ENCODE data around the gene LYRM2.

Gene LYRM2

DNA sequence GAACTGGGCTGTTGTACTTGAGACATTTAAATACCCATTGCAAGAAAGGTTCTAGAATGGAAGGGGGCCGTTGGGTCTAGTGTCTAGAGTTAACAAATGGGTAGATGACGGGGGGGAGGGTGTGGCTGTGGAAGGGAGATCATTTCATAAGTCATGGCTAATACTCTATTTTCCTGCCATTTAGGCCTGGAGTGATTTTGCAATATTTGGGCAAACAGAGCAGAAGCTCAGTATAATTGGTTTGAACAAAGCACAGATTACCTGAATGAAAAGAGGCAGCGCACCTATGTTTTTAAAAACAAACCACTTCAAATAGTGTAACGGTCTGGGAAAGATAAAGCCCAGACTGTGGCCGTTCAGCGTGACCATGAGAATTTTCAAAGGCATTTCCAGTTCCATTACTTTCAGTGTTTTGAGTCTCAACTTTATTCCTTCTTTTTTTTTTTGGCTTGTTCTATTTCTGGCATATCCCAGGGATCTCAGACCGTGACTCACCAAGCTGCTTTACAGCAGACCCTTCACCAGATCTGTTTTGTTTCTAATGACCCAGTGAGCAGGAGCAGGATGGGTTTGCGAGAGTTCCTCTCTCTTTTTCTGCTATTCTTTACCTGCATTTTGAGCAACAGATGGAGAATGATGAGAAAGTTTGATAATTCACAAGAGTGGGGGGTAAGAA is 73.7 kb downstream of the LYRM2 start:
- DNase-seq (ENCODE audit: extremely low spot score, insufficient read length, low read depth) (no peak), FAIRE-seq (no peak)

DNA sequence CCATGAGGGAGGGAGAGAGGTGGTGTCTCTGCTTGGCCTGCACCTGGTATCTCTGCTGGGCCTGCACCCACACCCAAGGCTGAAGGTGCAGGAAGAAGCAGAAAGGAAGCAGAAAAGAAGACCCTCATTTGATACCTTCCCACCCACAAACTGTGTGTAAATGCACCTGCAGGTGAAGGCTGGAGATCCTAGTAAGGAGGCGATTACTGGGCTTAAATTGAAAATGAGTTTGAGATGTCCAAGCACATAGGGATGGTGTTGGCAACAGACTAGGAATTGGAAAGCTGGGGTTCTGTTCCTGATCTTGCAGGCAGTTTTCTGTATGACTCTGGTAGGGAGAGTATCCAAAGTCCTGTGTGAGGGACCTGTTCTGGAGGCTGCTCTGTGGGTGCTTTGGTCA is 74.7 kb downstream of the LYRM2 start:
- DNase-seq (ENCODE audit: extremely low spot score, insufficient read length, low read depth) = no peak
- no peak for FAIRE-seq

GRCh38 chr6:89562093-89562973 is 76.2 kb downstream of the LYRM2 start:
- DNase-seq (ENCODE audit: extremely low spot score, insufficient read length, low read depth) (no peak), FAIRE-seq (no peak)

DNA sequence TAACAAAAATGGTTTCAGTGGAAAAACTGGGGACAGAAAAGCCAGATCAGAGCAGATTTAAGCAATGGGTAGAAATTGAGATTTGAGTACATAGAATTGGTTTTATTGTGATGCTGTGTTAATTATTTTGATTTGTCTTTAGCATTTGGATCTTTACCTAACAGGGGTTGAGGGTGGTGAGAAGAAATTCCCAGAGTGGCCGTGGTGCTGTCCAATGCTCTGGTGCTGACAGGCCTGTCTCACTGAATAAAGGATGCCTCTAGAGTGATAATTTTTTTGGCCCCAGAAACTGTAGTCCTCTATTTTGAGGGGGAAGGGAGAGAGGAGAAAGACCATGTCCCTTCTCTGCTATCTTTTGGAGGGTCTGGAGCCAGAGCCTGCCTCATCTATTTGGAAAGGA is 79.1 kb downstream of the LYRM2 start:
- no peak for DNase-seq (ENCODE audit: extremely low spot score, insufficient read length, low read depth)
- FAIRE-seq = no peak

DNA sequence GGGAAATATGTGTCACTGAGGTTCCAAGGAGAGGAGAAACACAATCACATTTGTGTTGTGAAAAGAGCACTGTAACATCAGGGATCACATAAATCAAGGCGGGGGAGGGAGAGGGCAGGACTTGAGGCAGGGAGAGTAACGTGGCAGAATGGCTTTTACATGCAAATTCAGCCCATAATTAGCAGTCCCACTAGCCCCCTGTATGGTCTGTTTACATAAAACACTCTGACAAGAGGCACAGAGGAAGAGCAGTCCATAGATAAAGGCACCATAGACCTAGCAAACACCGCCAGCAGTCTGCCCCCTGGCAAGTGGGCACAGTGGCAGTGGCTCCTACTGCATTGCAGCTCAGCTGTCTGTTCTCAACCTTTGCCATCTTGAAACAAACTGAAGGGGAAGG is 82.7 kb downstream of the LYRM2 start:
- DNase-seq (ENCODE audit: extremely low spot score, insufficient read length, low read depth) (no peak), FAIRE-seq (no peak)

GRCh38 chr6:89555031-89555430 is 83.5 kb downstream of the LYRM2 start:
- FAIRE-seq = no peak
- DNase-seq (ENCODE audit: extremely low spot score, insufficient read length, low read depth) = no peak

GRCh38 chr6:89554106-89554505 is 84.4 kb downstream of the LYRM2 start:
- no peak for FAIRE-seq
- no peak for DNase-seq (ENCODE audit: extremely low spot score, insufficient read length, low read depth)

DNA sequence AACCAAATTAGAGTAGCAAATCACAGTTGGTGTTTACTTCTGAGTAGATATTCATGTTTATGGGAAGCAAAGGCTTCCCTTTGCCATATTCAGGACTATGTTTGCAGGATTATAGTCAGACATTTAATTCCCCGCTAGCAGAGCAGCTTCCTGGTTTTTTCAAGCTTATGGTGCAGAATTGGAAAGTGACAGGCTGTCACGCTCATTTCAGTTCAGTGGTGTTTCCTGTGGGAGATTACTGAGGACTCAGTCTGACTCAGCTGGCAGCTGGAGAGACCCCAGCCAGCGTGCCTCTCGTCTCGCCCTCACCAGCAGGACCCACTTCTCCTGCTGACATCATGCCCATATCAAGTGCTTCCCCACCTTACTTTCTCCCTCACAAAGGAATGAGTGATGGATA is 85.1 kb downstream of the LYRM2 start:
- DNase-seq (ENCODE audit: extremely low spot score, insufficient read length, low read depth) (no peak), FAIRE-seq (no peak)

- FAIRE-seq = no peak
- no peak for DNase-seq (ENCODE audit: extremely low spot score, insufficient read length, low read depth)
Observed at GRCh38 chr6:89547281-89547680, 91.3 kb downstream of the LYRM2 start.

- DNase-seq (ENCODE audit: extremely low spot score, insufficient read length, low read depth) = no peak
- no peak for FAIRE-seq
Observed at GRCh38 chr6:89542866-89543265, 95.7 kb downstream of the LYRM2 start.

- DNase-seq (ENCODE audit: extremely low spot score, insufficient read length, low read depth) = no peak
Observed at GRCh38 chr6:89542081-89542857, 96.3 kb downstream of the LYRM2 start.

DNA sequence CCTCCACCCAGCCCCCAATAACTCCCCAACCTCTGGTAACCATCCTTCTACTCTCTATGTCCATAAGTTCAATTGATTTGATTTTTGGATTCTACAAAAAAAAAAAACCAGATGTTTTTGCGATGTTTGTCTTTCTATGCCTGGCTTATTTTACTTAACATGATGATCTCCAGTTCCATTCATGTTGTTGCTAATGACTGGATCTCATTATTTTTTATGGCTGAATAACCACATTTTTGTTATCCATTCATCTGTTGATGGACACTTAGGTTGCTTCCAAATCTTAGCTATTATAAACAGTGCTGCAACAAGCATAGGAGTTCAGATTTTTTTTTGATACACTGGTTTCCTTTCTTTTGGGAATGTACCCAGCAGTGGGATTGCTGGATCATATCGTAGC is 98.8 kb downstream of the LYRM2 start:
- FAIRE-seq = no peak
- DNase-seq (ENCODE audit: extremely low spot score, insufficient read length, low read depth) = no peak

More at GRCh38 chr6:89542081-89542857, 96.3 kb downstream of the LYRM2 start:
- peak; percentile 67 for FAIRE-seq

DNA sequence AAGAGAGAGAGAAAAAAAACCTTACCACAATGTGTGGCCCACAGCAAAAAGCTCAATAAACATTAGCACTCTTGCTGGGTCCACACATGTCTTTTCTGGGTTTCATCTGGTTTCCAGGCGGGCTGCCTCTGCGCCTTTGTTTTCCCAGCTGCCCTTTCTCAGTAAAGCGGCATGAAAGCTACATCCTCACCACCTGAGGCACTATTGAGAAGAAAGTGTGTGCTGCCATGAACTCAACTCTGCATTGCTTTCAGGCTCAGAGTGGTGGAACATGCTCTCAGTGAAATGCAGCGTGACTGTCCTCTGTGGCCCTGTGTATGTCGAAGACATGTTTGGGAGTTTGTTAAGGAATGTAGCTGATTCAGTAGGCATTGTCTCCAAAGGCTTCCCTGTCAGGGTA is 102.3 kb downstream of the LYRM2 start:
- FAIRE-seq (no peak), DNase-seq (ENCODE audit: extremely low spot score, insufficient read length, low read depth) (no peak)

DNA sequence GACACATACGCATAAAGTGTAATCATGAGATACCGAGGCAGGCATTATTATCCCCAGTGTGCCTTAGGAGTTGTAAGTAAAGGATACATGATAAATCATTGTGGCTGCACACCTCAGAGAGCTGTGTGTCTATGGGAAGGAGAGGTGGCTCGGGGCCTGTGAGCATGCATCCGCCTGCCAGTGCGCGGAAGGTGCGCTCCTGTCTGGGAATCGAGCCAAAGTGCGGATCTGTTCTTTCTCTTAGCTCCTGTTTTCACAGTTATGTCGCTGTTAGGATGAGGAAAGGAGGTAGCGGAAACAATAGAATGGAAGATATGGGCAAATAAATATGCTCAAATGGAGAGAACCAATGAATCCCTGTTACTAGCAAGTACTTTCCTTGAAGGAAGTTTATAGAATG is 107.6 kb downstream of the LYRM2 start:
- FAIRE-seq (no peak), DNase-seq (ENCODE audit: extremely low spot score, insufficient read length, low read depth) (no peak)

DNA sequence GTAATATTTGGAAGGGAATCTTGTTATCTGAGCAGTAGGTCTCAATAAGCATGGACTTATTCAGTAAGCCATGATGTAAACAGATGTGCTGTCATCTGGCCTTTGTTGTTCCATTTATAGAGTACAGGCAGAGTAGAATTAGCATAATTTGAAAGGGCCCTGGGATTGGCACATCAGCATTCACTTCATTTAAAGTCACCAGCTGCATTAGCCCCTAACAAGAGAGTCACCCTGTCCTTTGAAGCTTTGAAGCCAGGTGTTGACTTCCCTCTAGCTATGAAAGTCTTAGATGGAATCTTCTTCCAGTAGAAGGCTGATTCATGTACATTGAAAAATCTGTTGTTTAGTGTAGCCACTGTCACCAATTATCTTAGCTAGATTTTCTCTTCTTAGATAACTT is 109.7 kb downstream of the LYRM2 start:
- DNase-seq (ENCODE audit: extremely low spot score, insufficient read length, low read depth) = no peak
- FAIRE-seq = no peak

DNA sequence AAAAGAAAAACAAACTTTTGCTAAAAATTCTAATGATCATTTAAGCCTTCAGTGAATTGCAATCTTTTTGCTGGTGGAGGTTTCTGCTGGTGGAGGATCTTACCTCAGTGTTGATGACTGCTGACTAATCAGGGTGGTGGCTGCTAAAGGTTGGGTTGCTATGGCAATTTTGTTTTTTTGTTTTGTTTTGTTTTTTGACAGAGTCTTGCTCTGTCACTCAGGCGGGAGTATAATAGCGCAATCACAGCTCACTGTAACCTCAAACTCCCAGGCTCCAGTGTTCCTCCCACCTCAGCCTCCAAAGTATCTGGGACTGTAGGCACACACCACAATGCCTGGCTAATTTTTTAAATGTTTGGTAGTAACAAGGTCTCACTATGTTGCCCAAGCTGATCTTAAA is 110.9 kb downstream of the LYRM2 start:
- DNase-seq (ENCODE audit: extremely low spot score, insufficient read length, low read depth) (no peak), FAIRE-seq (no peak)

DNA sequence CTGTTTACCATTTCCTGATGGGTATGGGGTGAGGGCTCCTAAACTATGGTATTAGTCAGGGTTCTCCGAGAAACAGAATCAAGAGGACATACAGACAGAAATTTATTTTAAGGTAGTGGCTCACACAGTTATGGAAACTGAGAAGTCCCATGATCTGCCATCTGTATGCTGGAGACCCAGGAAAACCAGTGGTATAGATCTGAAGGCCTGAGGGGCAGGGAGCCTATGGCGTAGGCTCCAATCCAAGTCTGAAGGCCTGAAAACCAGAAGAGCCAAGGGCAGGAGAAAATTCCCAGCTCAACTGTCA is 112.0 kb downstream of the LYRM2 start:
- DNase-seq (ENCODE audit: extremely low spot score, insufficient read length, low read depth) = no peak
- FAIRE-seq = no peak

DNA sequence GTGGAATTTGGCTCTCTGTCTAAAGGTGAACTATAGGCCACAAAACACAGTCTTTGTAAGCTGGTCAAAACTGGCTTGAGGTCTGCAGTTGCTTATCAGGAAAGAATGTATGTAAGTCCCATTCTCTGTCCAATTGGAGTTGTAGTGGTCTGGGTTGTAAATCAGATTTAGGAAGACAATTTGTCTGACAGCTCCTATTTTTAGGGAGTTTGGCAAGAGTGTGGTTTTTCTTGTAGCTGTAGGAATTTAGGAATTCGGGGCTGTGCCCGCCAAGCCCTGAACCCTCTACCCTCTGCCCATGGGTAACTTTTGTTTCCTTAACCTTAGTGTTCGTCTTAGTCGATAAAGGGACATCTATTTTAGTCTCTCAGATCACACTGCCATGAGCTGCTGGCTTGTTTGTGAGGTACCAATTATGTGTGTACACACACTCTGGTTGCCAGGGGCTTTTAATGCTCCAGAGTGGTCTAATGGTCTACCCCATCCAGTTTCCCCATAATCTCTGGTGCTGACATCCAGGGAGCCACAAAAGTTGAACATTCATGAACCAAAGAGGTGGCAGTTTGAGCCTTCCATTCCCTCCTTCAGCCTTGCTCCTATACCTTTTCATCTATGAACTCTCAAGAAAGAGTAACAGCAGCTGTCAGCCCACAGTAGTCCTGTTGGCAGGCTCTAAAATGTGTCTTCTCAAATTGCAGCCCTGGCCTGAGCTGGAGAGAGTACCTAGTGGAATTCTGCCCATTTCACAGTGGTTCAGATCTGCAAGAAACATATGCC is 112.6 kb downstream of the LYRM2 start:
- FAIRE-seq (no peak), DNase-seq (ENCODE audit: extremely low spot score, insufficient read length, low read depth) (no peak)

DNA sequence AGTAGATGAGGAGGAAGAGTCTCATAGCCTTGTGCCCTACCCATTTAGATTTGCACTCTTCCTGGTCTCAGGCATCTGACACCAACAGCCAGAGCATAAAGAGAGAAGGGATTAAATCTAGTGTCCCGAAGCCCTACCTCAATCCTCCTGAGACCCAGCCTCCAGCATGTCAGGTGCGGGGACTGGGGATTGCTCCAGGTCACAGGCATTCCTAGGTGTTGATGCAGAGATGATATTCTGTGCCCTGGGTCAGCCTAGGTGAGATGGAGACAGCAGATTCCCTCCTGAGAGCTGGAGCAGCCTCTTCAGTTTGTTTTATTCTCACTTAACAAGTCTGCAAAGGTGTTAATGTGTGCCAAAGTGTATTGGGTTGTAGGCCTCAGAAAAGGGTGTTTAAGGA is 115.8 kb downstream of the LYRM2 start:
- no peak for DNase-seq (ENCODE audit: extremely low spot score, insufficient read length, low read depth)
- no peak for FAIRE-seq

- FAIRE-seq = no peak
- no peak for DNase-seq (ENCODE audit: extremely low spot score, insufficient read length, low read depth)
Observed at GRCh38 chr6:89520736-89521135, 117.8 kb downstream of the LYRM2 start.
